HFF-Myc (cell line): ENCODE data around the gene CEP131.

ENCODE experiments used
- DNase-seq: peaks from one replicate; pipeline ENCODE4 v3.0.0-alpha.2; 2011; ENCODE audit warnings: low read depth; ENCODE audit errors: extremely low read depth
- H3K4me3 ChIP-seq: replicated peaks from 2 replicates; pipeline ENCODE4 v1.5.1; 2011; ENCODE audit warnings: low read depth, mild to moderate bottlenecking, control low read depth, low read length
- TF ChIP-seq, protein P1 (sequence below): IDR thresholded peaks from 2 replicates; pipeline ENCODE4 v1.5.1; 2012; ENCODE audit warnings: mild to moderate bottlenecking, low read depth, low read length, control low read depth; ENCODE audit errors: missing control alignments

CEP131 gene

DNA sequence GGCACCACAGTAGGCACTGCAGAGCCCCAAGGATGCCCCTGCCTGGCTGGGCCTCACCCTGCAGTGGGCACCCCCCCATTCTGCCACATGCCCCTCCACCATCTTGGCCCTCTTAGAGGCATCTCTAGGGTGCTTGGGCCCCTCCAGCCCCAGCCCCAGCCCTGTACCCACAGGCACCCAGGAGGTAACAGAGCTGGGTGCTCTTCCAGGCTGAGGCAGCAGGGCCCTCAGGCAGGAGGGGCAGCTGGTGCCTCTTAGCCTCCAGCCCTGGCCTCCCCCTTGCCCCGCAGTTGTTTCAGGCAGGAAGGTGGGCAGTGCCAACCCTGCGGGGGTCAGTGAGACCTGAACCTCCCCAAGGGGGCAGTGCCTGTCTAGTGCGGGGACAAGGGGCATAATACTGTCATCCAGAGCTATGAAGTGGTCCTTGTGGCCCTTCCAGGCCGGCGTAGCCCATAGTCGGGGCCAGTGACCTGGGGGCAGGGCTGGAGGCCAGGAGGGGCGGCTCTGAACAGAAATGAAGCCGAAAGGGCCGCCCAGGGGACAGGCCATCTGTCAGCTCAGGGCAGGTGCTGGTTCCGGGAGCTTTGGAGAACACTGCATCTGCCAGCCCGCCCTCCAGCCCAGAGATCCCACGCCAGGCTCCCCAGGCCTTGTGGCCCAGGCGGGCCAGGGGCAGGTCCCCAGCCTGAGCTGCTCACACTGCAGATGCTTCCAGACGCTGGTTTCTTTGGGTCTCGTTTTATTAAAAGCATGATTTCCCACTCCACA, 51.9 kb downstream of the CEP131 start:
- no peak overlapping the region for H3K4me3 ChIP-seq
- no peak for DNase-seq
- TF ChIP-seq, protein P1, sequence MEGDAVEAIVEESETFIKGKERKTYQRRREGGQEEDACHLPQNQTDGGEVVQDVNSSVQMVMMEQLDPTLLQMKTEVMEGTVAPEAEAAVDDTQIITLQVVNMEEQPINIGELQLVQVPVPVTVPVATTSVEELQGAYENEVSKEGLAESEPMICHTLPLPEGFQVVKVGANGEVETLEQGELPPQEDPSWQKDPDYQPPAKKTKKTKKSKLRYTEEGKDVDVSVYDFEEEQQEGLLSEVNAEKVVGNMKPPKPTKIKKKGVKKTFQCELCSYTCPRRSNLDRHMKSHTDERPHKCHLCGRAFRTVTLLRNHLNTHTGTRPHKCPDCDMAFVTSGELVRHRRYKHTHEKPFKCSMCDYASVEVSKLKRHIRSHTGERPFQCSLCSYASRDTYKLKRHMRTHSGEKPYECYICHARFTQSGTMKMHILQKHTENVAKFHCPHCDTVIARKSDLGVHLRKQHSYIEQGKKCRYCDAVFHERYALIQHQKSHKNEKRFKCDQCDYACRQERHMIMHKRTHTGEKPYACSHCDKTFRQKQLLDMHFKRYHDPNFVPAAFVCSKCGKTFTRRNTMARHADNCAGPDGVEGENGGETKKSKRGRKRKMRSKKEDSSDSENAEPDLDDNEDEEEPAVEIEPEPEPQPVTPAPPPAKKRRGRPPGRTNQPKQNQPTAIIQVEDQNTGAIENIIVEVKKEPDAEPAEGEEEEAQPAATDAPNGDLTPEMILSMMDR, result no peak

DNA sequence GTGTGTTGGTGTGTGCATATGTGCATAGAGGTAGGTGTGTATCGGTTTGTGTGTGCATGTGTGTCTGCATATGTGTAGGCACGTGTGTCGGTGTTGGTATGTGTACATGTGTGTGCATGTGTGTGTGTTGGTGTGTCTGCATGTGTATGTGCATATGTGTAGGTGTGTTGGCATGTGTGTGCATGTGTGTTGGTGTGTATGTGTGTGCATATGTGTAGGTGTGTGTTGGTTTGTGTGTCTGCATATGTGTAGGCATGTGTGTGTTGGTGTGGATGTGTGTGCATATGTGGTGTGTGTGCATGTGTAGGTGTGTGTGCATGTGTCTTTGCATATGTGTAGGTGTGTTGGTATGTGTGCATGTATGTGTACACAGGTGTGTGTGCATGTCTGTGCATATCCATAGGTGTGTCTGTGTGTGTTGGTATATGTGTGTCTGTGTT, 52.9 kb downstream of the CEP131 start:
- H3K4me3 ChIP-seq, result no peak overlapping the region
- no peak for DNase-seq
- TF ChIP-seq, protein P1, result no peak

DNA sequence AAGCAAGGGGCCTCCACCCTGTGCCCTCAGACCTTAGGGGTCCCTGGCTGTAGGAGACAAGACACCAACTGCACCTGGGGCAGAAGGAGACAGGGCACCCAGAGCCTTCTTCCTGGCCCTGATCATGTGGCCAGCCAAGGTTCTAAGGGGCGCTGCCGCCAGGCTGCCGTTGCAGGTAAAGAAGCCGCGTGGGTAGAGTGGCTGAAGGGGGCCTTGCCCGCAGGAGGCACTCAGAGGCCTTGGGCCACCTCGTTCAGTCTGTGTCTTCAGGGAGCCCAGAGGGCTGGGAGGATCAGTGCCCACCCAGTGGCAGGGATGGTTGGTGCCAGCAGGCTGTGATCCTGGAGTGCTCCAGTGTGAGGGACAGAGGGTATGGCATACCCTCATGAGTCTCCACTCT, 55.1 kb downstream of the CEP131 start:
- no peak for DNase-seq
- H3K4me3 ChIP-seq, result no peak overlapping the region
- TF ChIP-seq, protein P1, result no peak

DNA sequence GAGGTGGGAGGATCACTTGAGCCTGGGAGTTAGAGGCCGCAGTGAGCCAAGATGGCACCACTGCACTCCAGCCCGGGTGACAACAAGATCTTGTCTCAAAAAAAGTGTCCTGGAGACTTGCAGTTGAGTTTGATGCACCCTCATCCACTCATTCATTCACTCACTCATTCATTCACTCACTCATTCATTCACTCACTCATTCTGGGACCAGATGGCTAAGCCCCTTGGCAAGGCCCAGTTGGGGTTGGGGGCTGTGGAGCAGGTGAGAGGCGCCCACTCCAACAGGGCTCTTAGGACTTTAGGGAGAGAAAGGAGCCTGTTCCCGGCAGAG, 55.6 kb downstream of the CEP131 start:
- TF ChIP-seq, protein P1, result no peak
- no peak for DNase-seq
- H3K4me3 ChIP-seq, result no peak overlapping the region

DNA sequence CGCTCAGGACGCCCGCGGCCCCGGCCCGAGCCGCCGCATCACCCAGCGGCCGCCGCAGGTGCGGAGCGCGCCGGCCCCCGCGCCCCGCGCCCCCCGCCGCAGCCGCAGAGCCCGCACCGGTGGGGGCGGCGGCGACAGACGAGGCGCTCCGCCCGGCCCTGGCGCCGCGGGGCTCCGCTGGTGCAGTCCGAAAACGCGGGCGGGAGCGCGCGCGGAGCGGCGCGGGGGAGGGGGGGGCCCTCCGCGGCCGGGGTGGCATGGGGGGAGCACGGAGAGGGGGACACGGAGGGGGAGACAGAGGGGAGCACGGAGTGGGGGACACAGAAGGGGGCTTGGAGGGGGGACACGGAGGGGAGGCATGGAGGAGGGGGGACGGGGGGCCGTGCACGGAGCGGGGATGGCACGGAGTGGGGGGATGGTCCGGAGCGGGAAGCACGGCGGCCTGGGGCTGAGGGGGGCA, 56.7 kb downstream of the CEP131 start, which contains the start of gene AATK:
Gene AATK (minus strand): TSS at position 189 of the 460 bp plus-strand sequence. CDS start 229 bp downstream, outside the sequence.
- DNase-seq, result no peak
- no peak within 1 kb of the TSS for H3K4me3 ChIP-seq
- TF ChIP-seq, protein P1, result no peak

DNA sequence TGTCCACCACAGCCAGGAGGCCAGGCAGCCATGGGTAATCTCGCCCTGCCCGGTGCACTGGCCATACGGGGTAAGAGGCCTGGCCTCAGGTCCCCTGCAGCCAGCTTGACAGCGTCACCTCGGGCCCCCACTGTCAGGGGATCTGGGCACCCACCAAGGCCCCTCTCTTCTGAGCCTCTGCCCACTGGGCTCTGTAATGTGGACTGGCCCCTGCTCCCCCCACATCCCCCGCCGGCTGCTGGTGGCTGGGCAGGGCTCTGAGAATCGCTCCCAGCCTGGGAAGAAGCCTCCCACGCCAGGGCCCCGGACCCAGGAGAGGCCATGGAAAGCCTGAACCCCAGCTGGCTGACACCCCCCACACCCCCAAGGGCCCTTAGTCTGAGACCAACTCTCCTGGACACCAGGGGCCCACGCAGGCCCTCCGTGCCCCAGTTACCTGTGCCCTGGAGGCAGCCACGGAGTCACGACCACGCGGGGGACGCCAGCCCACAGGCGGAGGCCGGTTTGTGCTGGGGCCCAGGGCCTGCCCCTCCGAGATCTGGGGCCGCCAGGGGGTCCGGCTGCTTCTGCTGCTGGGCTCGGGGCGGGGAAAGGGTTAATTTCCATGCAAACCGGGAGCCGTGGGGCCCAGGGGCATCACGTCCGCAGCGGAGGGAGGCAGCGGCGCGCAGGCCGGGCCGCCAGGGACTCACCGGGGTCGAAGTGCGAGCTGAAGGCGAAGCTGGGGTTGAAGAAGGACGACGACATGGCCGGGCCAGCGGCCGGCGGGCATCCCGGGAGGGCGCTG, 57.3 kb downstream of the CEP131 start, which contains the start of gene PVALEF:
Gene PVALEF (plus strand): TSS at position 262 of the 787 bp plus-strand sequence. CDS start 15,720 bp downstream, outside the sequence.
- H3K4me3 ChIP-seq, result no peak within 1 kb of the TSS
- DNase-seq, result no peak

More for the DNA sequence above, 57.3 kb downstream of the CEP131 start, which contains the start of gene PVALEF:
- TF ChIP-seq, protein P1, result no peak
